Measurements from ENCODE around the gene TAS2R43.
"Not testable (repeated sequence)": the region's sequence is repeated elsewhere in the genome, so short reads cannot be mapped to it uniquely, and the experiment has no call there.

TAS2R43 gene

GRCh38 chr12:11108862-11109261 is 16.7 kb upstream of the TAS2R43 start:
- TF ChIP-seq CTCF (IDR thresholded peaks at IDR 0.05; ENCODE audit: low read depth, low read length), result no peak
- no peak for DNase-seq (ENCODE audit: extremely low read depth, low read depth)

DNA sequence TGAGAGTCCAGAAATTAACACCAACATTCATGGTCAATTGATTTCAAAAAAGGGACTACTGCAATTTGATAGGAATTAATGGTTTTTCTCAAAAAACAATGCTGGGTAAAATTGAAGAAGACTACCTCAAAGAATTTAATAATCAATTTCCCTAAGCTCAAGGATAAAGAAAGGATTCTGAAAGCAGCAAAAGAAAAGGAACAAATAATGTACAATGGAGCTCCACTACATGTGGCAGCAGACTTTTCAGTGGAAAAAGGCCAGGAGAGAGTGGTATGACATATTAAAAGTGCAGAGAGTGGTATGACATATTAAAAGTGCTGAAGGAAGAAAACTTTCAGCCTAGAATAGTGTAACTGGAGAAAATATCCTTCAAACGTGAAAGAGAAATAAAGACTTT is 15.6 kb upstream of the TAS2R43 start:
- TF ChIP-seq CTCF (IDR thresholded peaks at IDR 0.05; ENCODE audit: low read depth, low read length), result no peak
- DNase-seq (ENCODE audit: extremely low read depth, low read depth), result no peak

DNA sequence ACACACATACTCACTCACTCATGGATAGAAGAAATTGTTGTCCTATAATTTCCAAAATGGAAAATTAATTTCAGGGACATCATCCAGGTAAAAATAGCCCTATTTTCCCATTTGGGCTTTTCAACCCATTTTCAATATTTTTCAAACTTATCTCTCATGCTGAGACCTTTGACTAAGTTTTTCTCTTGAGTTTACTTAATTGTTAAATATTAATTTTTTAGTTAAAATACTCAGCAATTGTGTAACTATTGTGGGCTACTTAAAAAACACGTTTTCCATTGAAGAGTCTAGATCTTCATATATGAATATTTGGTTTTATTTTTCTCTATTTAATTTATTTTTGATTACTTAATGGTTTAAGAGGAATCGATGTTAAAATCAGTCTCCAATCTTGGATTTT is 14.2 kb upstream of the TAS2R43 start:
- TF ChIP-seq CTCF (IDR thresholded peaks at IDR 0.05; ENCODE audit: low read depth, low read length), result no peak
- DNase-seq (ENCODE audit: extremely low read depth, low read depth), result no peak

GRCh38 chr12:11105546-11105945 is 13.4 kb upstream of the TAS2R43 start:
- no peak for TF ChIP-seq CTCF (IDR thresholded peaks at IDR 0.05; ENCODE audit: low read depth, low read length)
- DNase-seq (ENCODE audit: extremely low read depth, low read depth), result no peak

- DNase-seq (ENCODE audit: extremely low read depth, low read depth), result not testable (repeated sequence)
These were observed 2.8 kb upstream of the TAS2R43 start for GRCh38 chr12:11094910-11095309.

DNA sequence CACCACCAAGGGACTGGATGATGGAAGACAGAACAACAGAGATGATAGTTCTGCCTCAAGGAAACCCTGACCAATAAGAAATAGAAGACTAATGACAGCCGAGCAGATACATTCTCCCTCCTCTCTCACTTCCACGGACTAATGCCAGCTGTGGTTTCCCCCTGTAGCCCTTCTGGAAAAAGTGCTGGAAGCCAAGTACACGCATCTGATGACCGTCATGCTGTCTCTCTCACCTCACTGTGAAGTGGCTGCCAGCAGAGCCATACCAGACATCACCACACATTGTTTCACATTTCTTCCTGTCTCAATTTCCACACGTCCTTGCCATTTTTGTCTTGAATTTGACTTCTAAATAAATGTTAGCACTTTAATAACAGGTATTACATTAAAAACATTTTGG is 2.9 kb downstream of the TAS2R43 start:
- DNase-seq (ENCODE audit: extremely low read depth, low read depth), result no peak
- no peak for TF ChIP-seq CTCF (IDR thresholded peaks at IDR 0.05; ENCODE audit: low read depth, low read length)

DNA sequence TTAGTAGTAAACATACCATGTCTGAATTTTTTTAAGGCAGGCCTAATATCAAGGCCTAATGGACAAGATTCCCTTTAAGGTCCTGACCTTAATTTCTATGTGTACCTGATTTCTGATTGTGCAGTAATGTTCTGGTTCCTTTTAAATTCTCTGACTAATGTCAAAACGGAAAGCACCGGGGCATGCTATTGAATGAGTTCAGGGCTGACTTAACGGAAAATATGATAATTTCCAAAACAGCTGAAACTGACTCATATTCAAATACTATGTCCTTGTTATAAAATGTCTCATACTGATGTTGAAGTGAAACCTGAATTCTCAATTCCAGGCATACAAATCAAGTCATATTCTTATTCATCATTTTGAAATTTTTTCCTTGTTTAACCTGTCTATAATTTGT is 6.7 kb downstream of the TAS2R43 start:
- TF ChIP-seq CTCF (IDR thresholded peaks at IDR 0.05; ENCODE audit: low read depth, low read length), result no peak
- no peak for DNase-seq (ENCODE audit: extremely low read depth, low read depth)

DNA sequence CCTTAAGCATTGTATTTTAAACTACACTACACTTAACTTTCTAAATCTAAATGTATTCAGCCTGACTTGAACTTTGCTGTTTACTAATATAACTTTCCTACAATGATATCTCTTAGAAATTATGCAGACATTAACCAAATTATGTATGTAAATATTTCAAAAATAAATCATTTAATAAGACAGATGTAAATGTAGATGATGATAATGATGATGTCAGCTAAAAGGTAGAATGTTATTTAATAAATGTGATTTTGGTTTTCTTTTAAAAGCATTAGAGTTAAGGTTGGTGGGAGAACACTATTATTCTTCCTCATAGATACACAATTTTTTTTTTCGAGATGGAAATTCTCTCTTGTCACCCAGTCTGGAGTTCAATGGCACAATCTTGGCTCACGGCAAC is 10.1 kb downstream of the TAS2R43 start:
- no peak for DNase-seq (ENCODE audit: extremely low read depth, low read depth)
- TF ChIP-seq CTCF (IDR thresholded peaks at IDR 0.05; ENCODE audit: low read depth, low read length), result no peak
